ENCODE results near the gene ERCC4.

Gene ERCC4

DNA sequence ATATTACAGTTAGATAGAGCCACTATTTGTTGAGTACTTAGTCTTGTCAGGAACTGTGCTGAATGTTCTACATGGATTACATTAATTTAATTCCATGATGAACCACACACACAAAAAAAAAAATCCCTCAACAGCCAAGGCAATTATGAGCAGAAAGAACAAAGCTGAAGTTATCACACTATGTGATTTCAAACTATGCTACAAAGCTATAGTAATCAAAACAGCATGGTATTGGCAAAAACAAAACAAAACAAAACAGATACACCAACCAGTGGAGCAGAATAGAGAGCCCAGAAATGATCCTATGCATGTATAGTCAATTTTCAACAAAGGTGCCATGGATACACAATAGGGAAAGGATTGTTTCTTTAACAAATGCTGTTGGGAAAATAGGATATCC lies 8.1 kb upstream of the ERCC4 start:
- no peak for DNase-seq

DNA sequence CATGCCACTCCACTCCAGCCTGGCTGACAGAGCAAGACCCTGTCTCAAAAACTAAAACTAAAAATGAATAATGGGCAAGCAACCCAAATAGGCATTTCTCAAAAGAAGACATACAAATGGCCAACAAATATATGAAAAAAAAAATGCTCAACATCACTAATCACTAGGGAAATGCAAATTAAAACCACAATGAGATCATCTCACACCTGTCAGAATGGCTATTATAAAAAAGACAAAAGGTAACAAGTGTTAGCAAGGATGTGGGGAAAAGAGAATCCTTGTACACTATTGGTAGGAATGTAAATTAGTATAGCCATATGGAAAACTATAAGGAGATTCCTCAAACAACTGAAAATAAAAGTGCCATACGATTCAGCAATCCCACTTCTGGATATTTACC lies 7.1 kb upstream of the ERCC4 start:
- DNase-seq: no peak

DNA sequence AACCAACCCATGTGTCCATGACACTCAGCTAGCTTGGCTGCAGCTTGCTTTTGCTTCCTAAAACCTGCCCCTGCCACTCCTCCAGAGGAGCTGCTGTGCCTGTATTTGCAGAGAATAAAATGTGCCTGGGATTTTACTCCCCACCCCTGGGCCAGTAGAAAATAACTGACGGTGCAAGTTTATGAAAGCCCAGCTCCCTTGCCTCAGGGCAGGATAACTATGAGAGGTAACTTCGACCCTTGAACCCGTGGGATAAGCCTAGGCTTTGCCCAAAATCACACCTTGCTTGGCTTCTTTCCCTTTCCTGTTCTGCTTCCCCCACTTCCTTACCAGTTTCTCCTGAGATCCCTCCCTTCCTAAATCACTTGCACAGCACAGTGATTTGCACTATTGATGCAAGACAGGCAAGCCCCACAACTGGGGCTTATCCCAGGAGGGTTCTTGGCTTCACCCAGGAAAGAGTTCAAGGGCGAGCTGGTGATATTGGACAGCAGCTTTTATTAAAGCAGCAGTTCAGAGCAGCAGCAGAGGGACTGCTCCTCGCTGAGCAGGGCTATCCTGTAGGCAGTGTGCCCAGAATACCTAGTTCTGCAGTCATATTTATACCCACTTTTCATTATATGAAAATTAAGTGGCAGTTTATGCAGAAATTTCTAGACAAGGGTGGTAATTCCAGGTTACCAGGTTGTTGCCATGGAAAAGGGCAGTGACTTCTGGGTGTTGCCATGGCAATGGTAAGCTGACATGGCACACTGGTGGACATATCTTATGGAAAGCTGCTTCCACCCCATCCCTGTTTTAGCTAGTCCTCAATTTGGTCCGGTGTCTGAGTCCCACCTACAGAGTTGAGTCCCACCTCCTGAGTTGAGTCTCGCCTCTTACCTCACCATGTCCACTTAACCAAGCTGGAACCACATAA lies 6.3 kb upstream of the ERCC4 start:
- no peak for DNase-seq

DNA sequence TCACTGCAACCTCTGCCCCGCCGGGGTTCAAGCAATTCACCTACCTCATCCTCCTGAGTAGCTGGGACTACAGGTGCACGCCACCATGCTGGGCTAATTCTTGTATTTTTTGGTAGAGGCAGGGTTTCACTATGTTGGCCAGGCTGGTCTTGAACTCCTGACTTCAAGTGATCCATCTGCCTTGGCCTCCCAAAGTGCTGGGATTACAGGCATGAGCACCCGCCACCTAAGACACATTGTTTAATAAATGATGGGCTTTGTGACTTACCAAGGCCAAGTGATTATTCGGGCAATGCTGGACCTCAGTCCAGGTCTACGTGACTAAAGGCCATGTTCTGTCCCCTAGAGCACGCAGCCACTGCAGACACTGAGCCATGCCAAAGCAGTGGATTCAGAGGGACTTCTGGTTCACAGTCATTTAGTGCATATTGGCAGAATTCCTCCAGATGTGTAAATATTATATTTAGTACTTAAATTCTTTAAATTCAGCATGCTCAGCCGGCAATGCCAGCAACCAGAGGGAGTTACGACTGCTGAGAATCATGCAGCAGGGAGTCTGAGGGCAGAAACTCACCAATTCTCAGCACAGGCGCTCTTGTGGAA lies 4.8 kb upstream of the ERCC4 start:
- no peak for DNase-seq

DNA sequence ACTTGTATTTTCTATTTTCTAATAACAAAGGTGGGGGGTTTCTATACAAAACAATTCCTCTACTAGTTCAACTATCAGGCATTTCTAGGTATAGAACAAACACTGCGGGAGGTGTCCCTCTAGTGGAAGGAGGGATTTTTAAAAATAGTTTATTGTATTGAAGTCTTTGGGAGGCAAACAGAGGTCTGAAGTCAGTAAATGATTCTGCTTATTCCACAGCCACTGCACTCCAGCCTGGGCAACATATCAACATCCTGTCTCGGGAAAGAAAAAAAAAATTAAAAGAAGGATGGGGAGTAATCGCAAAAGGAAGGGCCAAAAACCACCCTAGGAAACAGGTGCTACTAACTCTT lies 648 bp upstream of the ERCC4 start:
- peak; percentile 62 for DNase-seq

DNA sequence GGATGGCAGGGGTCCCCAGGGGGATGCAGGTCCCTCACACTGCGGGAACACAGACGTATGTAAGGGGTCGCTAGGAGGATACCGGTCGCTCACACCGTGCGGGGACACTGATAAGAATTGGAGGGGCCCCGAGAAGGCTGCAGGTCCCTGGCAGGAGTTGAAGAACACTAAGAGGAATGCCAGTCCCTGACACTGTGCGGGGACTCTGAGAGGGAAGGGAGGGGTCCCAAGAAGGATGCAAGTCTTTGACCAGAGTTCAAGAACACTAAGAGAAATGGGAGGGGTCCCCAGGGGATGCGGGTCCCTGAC lies 510 bp downstream of the ERCC4 start:
- DNase-seq: no peak

DNA sequence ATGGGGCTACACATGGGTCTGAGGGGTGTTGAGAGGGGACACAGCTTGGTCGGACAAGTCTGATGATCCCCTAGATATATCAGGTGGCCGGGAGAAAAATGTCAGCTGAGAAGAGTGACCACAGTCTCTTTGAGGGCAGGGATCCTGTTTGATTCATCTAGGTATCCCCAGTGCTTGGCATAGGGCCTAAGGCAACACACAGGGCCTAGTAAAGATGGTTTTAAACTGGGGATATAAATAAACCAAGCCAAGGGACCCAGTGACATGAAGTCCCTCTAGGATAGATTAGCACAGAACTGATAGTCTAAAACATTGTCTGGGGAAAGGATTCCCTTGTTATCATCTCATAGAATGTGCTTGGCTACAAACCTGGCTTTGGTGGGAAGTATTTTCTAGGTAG lies 1.4 kb downstream of the ERCC4 start:
- DNase-seq: no peak

DNA sequence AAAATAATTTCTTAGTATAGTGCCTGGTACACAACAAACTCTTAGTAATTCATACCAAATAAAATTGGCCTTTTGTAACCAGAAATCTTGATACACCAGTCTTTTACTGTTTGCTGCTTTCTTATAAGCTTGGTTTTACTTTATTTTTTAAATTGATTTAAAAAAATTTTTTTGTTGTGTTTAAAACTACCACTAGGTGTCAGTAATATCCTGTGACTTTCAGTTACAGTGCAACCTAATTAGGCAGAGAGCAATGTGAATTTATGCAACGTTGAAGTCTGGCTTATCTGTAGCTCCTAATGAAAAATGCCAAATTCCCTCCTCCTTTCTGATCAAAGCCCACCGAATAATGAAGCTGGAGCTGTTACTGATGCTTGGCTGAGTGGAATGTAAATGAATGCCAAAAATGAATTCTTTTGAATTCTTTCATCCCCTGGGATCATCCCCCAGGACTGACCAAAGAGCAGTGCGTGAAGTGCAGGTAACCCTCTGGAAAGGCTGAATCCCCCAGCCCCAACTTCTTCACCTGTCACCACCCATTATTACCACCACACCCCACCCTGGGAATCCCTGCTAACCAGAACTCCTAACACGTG lies 3.8 kb downstream of the ERCC4 start:
- peak; percentile 59 for DNase-seq

DNA sequence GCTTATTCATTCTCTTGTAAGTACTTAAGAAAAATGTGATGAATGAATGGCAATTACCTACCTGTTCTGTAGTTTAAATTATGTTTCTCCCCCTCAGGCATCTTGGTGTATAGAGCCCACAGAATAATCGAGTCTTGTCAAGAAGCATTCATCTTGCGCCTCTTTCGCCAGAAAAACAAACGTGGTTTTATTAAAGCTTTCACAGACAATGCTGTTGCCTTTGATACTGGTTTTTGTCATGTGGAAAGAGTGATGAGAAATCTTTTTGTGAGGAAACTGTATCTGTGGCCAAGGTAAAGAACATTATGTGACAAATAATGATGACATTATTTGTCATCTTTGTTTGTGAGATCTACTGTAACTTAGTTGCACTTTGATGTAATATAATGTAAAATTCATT lies 6.5 kb downstream of the ERCC4 start:
- DNase-seq: no peak

DNA sequence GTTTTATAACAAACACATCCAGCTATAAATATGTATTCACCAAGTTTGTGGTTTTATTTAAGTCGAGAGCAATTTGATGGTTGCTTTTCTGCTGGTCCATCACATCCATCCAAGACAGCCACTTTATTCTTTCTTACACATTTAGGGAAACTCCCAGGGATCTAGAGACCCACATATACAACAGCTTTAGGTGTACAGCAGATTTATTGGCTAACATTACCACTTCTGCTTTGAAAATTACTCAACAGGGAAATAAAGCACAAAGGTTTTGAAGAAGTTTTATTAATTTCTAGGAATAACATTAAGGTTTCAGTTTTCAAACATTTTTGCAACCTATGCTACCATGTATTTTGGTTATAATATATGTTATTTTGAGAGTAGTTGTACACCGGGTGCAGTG lies 6.9 kb downstream of the ERCC4 start:
- no peak for DNase-seq

DNA sequence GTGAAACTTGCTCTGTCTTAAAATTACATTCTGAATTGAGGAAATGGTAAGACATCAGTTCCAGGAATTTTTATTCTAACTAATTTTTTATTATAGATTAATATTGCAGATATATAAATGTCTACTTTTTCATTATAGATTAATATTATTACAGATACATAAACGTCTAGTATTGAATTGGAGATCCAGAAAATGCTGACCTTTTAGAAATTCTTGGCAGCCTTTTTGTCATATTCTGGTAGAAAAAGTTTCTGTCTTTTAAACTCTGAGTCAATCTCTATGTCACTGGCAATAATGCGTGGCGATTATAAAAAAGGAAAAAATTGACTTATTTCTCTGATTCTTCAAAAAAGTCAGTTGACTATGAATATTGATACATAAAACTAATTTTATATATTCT lies 8.7 kb downstream of the ERCC4 start:
- DNase-seq: no peak

DNA sequence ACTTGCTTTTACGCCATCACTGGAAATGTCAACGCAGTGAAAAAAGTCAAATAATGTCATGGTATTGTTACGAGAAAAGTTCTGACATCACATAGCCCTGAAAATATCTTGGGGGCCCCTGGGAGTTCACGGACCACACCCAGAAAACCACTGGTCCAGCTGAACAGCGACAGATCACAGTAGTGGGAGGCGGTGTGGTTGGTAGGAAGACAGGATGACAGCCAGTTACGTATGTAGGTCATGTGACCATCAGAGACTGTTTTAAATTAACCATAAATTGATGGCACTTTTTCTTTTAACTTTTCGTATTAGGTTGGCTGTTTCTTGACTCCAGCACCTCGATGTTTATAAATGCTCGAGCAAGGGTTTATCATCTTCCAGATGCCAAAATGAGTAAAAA lies 11.9 kb downstream of the ERCC4 start:
- DNase-seq: no peak

DNA sequence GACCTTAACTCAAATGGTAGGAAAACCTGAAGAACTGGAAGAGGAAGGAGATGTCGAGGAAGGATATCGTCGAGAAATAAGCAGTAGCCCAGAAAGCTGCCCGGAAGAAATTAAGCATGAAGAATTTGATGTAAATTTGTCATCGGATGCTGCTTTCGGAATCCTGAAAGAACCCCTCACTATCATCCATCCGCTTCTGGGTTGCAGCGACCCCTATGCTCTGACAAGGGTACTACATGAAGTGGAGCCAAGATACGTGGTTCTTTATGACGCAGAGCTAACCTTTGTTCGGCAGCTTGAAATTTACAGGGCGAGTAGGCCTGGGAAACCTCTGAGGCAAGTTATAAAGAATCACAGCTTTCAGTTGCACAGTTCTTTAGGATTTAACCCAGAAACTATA lies 15.5 kb downstream of the ERCC4 start:
- DNase-seq: no peak

DNA sequence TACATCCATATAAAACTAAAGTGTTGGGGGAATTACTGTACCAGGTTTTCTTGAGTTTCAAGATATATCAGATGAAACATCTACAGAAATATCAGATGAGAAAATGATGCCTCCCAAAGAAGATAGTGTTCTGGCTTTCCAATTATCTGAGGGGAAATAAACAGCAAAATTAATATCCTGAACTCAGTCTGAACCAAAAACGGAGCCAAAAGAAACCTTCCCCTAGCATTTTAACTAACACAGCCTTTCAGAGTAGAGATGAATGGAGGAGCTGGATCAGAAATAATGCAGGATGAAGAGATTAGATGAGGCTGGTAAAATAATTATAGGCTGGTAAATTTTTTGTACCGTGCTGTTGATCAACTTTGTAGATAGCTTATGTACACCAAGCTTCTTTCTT lies 16.2 kb downstream of the ERCC4 start:
- no peak for DNase-seq

DNA sequence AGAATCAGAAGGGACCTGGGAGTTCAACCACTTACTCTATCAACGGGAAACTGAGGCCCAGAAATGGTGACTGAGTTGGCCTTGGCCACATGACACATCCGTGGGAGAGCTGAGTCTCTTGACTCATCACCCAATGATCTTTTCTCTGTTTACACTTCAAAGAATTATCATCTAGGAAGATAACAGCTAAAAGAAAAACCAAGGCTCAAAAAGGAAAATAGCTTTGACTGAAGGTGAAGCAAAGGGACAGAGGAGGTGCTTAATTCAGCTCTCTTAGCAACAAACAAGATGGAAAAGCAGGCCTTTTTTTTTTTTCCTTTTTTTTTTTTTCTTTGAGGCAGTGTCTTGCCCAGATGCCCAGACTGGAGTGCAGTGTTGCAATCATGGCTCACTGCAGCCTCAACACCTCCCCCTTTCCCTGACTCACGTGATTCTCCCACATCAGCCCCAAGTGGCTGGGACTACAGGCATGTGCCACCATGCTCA lies 16.7 kb downstream of the ERCC4 start:
- no peak for DNase-seq

DNA sequence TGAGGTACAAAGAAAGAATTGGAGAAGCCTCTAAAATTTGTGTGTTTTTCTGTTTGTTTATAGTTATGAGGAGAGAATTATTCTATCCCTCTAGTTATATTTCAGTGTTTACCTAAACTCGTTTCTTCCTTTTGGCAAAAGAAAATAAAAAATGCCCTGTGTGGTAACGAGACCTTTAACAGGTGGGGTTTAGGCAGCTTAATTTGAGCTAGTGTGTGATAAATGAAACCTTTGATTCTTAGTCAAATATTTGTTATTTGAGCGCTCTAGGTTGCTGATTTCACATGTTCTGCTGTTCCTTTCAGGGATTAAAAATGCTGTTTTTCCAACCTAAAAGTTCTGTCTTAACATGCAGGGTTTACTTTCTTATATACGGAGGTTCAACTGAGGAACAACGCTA lies 17.5 kb downstream of the ERCC4 start:
- DNase-seq: no peak

DNA sequence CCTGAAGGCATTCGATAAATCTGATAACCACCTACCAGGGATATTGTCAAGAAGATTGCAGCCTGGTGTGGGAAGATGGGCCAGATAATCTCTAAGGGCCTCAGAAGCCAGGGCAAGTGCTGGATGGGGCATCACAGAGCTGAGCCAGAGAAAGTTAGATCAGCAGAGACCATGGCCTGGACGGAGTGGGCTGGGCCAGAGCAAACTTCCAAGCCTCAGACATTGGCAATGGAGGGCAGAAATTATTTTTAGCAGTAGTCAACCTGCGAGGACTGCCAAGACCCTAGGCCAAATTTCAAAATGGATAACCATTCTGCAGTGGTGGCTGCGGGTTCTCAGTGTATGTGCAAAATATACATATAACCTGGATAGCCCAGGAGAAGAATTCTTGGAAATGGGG lies 18.5 kb downstream of the ERCC4 start:
- no peak for DNase-seq

DNA sequence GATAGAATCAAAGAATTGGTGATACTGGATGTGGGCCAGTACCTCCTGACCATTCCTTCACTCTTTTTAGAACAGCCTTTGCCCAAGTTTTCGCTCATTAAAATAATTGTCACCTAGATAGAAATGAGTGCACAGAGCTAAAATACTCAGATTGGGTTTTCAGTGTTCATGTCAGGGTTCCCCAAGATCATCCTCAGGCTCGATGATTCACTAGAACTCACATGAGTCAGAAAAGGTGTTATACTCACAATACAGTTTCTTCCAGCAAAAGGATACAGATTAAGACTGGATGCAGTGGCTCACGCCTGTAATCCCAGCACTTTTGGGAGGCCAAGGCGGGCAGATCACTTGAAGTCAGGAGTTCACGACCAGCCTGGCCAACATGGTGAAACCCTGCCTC lies 19.9 kb downstream of the ERCC4 start:
- no peak for DNase-seq

DNA sequence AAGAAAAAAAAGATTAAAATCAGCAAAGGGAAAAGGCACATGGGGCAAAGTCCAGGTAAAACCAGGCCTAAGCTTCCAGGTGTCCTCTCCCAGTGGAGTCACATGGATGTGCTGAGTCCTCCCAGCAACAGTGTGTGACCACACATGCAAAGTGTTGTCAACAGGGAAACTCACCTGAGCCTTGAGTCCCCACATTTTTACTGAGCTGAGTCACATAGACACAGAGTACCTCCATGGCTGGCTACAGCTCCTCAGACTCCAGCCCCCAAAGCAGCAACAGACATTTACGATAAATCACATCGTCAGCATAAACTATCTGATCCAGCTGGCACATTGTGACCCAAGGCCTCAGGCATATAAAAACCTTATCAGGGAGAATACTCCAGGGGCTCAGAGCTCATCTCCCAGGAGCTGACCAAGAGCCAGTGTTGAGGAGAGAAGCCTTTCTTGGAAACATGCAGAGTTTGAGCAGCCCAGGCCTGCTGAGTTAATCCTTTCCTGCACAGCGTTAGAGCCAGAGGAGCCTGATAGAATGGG lies 20.5 kb downstream of the ERCC4 start:
- no peak for DNase-seq

DNA sequence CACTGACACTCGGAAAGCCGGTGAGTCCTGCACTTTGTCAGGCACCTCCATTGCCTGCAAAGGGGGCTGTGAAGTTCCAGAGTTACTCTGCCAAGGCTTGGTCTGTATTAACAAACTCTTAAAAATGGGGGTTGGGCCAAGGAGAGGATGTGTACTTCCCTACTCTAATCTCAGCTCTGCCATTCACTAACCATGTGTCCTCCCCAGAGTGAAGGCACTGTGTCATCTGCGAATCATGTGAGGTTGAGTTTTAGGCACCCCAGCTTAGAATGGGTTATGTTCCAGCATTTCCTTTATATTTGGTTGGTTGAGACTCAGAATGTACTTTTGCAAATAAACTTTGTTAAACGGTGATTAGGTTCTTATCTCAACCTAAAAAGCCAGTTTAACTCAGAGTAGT lies 24.9 kb downstream of the ERCC4 start:
- DNase-seq: no peak

DNA sequence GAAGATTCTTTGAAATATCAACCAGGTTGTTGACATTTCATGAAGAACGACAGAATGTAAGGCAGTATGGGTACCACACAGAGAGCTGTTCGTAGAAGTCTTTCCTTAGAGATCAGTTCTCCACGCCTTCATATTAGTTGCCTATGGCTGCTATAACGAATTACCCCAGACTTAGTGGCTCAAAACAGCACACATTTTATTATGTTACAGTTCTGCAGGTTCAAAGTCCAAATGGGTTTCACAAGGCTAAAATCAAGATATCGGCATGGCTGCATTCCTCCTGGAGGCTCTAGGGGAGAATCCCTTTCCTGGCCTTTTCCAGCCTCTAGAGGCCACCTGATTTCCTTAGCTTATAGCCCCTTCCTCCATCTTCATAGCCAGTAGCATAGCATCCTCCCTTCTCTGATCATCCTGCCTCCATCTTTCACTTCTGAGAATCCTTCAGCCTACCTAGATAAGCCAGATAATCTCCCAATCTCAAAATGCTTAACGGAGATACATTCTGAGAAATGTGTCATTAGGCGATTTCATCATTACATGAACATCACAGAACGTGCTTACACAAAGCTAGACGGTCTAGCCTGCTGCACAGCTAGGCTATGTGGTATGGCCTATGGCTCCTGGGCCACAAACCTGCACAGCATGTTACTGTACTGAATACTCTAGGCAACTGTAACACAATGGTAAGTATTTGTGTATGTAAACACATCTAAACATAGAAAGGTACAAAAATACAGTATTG lies 26.0 kb downstream of the ERCC4 start:
- DNase-seq: no peak

DNA sequence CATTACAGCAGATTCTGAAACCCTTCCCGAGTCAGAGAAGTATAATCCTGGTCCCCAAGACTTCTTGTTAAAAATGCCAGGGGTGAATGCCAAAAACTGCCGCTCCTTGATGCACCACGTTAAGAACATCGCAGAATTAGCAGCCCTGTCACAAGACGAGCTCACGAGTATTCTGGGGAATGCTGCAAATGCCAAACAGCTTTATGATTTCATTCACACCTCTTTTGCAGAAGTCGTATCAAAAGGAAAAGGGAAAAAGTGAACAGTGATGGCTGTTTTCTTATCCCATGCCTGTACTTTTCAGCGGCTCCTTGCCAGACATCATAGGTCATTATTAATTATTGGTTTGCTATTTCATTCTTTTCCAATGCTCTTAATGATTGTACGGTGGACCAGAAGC lies 28.1 kb downstream of the ERCC4 start:
- no peak for DNase-seq

DNA sequence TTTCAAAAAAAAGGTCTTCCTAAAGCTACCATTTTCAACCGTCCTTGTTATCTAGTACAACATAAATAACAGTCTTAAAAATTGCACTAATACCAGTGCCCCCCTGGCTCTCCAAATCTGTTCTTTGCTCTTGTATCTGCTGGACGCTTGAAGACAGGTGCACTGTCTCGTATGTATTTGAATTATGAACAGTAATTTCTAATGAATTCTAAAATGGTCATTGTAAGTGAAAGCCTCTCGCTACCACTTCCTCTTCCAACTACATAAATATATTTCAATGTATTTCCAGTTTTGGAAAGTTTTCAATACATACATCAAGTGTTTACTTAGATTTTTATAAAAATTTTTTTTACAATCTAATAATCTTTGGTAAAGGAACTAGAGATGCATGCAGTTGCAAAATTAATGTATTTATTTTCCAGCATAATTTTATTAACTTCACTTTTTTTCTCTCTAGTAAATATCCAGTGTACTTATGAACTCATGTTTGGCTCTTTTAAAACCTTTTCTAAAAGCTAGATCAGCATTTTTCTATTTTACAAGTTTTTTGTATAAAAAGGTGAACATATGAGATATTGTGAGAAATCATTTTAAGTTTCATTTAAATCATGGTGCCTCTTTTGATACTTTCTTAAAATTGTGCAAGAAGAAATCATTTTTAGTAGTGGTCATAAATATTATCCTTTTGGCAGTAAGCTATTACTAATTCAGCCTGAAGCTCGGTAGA lies 31.0 kb downstream of the ERCC4 start:
- no peak for DNase-seq
